GM12878 (cell line): ENCODE results near the gene PLSCR3. TPM values are rescaled to one million over a fixed set of nuclear protein-coding genes. Genes with fewer than 3 reads are reported as not detected.

Experiments
- ATAC-seq: fragments of 200-7000 bp; cut with Tn5 transposase; 3 replicates; pipeline ENCODE4 v1.9.1; 2020; ENCODE audit warnings: mild to moderate bottlenecking, moderate library complexity
- BruUV-seq: library from RNA; stranded (reverse); fragments of 400-500 nt; replicated peaks from 2 replicates; lab custom pipeline; 2021; lab: Mats Ljungman, UMichigan
- CTCF ChIA-PET: fragments of 300-600 bp; sonication (Branson Sonifier 250); formaldehyde crosslinking; extraction: SDS; loops from one replicate; lab custom pipeline; 2021; ENCODE audit warnings: inconsistent platforms; lab: Yijun Ruan, JAX
- POLR2A ChIA-PET: fragments of 350-600 bp; formaldehyde crosslinking; extraction: SDS; loops from one replicate; lab custom pipeline; 2021; ENCODE audit warnings: inconsistent platforms; lab: Charles Lee
- RAD21 ChIA-PET: fragments of 300-600 bp; sonication (Branson Sonifier 250); formaldehyde crosslinking; loops from one replicate; lab custom pipeline; 2023; ENCODE audit warnings: antibody characterized with exemption; ENCODE audit not compliant: unreplicated experiment; lab: Charles Lee
- SMC1A ChIA-PET: fragments of 300-600 bp; sonication (Branson Sonifier 250); formaldehyde crosslinking; loops from one replicate; lab custom pipeline; 2023; ENCODE audit not compliant: unreplicated experiment, uncharacterized antibody; lab: Charles Lee
- DNase-seq: peaks from one replicate; pipeline ENCODE4 v3.0.0-alpha.2; 2011; ENCODE audit warnings: low read depth, low spot score
- FAIRE-seq: peaks from 3 replicates; lab custom pipeline; 2011; peaks lifted over from hg19 to GRCh38; lab: Jason Lieb, UNC
- H2AFZ ChIP-seq: 2 replicates; pipeline ENCODE4 v1.6.0; 2011; ENCODE audit warnings: low read depth, low read length, control low read depth; ENCODE audit not compliant: control insufficient read depth
- H3K27ac ChIP-seq: 2 replicates; pipeline ENCODE4 v1.5.1; 2011; ENCODE audit warnings: control low read depth; ENCODE audit not compliant: control insufficient read depth, insufficient read depth
- H3K27me3 ChIP-seq, 2 experiments: replicated peaks in 1 of 2; 2 replicates each; pipeline versions ENCODE4 v1.6.0 to v1.6.1; 2011; ENCODE audit warnings: low read length in 1 of 2; ENCODE audit not compliant: control insufficient read depth in 2 of 2, insufficient read depth in 2 of 2
- H3K36me3 ChIP-seq, 2 experiments: 2 replicates each; pipeline ENCODE4 v1.5.1; 2011; ENCODE audit warnings: low read length in 1 of 2; ENCODE audit not compliant: control insufficient read depth in 2 of 2, insufficient read depth in 2 of 2
- H3K4me1 ChIP-seq: 2 replicates; pipeline ENCODE4 v1.6.1; 2011; ENCODE audit warnings: mild to moderate bottlenecking, low read length, moderate library complexity, mixed read lengths; ENCODE audit not compliant: control insufficient read depth, insufficient read depth
- H3K4me2 ChIP-seq: 2 replicates; pipeline ENCODE4 v1.6.0; 2011; ENCODE audit warnings: control low read depth; ENCODE audit not compliant: control insufficient read depth, insufficient read depth
- H3K4me3 ChIP-seq: fragments of 200-600 bp; sonication (generic); 2 replicates; pipeline ENCODE4 v1.5.1; 2016
- H3K79me2 ChIP-seq: 2 replicates; pipeline ENCODE4 v1.6.0; 2011; ENCODE audit warnings: low read length; ENCODE audit not compliant: control insufficient read depth, insufficient read depth
- H3K9ac ChIP-seq: 2 replicates; pipeline ENCODE4 v1.8.0; 2011; ENCODE audit warnings: low read length, control low read depth, mixed read lengths; ENCODE audit not compliant: control insufficient read depth, insufficient read depth
- H3K9me3 ChIP-seq: replicated peaks from 3 replicates; pipeline ENCODE4 v1.5.1; 2011; ENCODE audit warnings: mild to moderate bottlenecking, low read length; ENCODE audit not compliant: control insufficient read depth, insufficient read depth
- H4K20me1 ChIP-seq: 2 replicates; pipeline ENCODE4 v1.6.0; 2011; ENCODE audit not compliant: control insufficient read depth, insufficient read depth
- BCL3 ChIP-seq: IDR thresholded peaks from 2 replicates; pipeline ENCODE4 v1.6.1; 2011; ENCODE audit warnings: borderline replicate concordance, low read depth, mild to moderate bottlenecking, moderate library complexity, low read length; ENCODE audit not compliant: insufficient read depth, poor library complexity, severe bottlenecking
- CBFB ChIP-seq: IDR thresholded peaks from 2 replicates; pipeline ENCODE4 v1.6.1; 2016; ENCODE audit warnings: antibody characterized with exemption, low read depth
- CBX3 ChIP-seq: fragments of 200-600 bp; sonication (generic); IDR thresholded peaks from 2 replicates; pipeline ENCODE4 v1.6.1; 2016; ENCODE audit warnings: low read depth, borderline replicate concordance
- CBX5 ChIP-seq: sonication (generic); IDR thresholded peaks from 2 replicates; pipeline ENCODE4 v1.6.1; 2016; ENCODE audit warnings: low read depth, moderate library complexity, mild to moderate bottlenecking, inconsistent platforms
- CEBPB ChIP-seq, 2 experiments: fragments of 150-350 bp in 1 of 2; IDR thresholded peaks; 2 replicates each; pipeline ENCODE4 v1.6.1; 2012 to 2014; ENCODE audit warnings: low read depth in 2 of 2, low read length in 2 of 2, borderline replicate concordance in 1 of 2, inconsistent platforms in 1 of 2
- EED ChIP-seq: sonication (generic); IDR thresholded peaks from 2 replicates; pipeline ENCODE4 v1.6.1; 2016; ENCODE audit warnings: antibody characterized with exemption, low read depth
- ETV6 ChIP-seq, 2 experiments: fragments of 450-650 bp in 1 of 2; IDR thresholded peaks in 1 of 2; conservative IDR thresholded peaks in 1 of 2; 2 replicates each; pipeline ENCODE4 v1.6.1; 2014; ENCODE audit warnings: antibody characterized with exemption in 1 of 2, borderline replicate concordance in 1 of 2, low read depth in 1 of 2, mild to moderate bottlenecking in 1 of 2, moderate library complexity in 1 of 2
- FOXM1 ChIP-seq: IDR thresholded peaks from 2 replicates; pipeline ENCODE4 v1.6.1; 2012; ENCODE audit warnings: low read depth, mild to moderate bottlenecking, inconsistent platforms, low read length, moderate library complexity
- MTA3 ChIP-seq: IDR thresholded peaks from 2 replicates; pipeline ENCODE4 v1.6.1; 2012; ENCODE audit warnings: low read length, inconsistent platforms, borderline replicate concordance
- POU2F2 ChIP-seq: IDR thresholded peaks from 3 replicates; pipeline ENCODE4 v1.6.1; 2011; ENCODE audit warnings: low read depth, mild to moderate bottlenecking, low read length, borderline replicate concordance
- RCOR1 ChIP-seq: conservative IDR thresholded peaks from 2 replicates; pipeline ENCODE4 v1.6.1; 2012; ENCODE audit warnings: low read depth, low read length, improper control_type of control experiment
- SMAD1 ChIP-seq: fragments of 450-650 bp; IDR thresholded peaks from 2 replicates; pipeline ENCODE4 v1.6.1; 2018; ENCODE audit warnings: mild to moderate bottlenecking, low read depth; ENCODE audit not compliant: partially characterized antibody
- SUPT20H ChIP-seq: IDR thresholded peaks from 2 replicates; pipeline ENCODE4 v1.6.1; 2011; ENCODE audit warnings: low read depth, mild to moderate bottlenecking, low read length, moderate library complexity, borderline replicate concordance; ENCODE audit not compliant: control insufficient read depth
- TAF1 ChIP-seq: IDR thresholded peaks from 2 replicates; pipeline ENCODE4 v1.6.1; 2011; ENCODE audit warnings: mild to moderate bottlenecking, low read depth, low read length, borderline replicate concordance
- TARDBP ChIP-seq: IDR thresholded peaks from 2 replicates; pipeline ENCODE4 v1.6.1; 2016; ENCODE audit warnings: borderline replicate concordance
- WGBS: methylation state at CpG from one replicate; pipeline ENCODE4 v1.1.6; 2016; ENCODE audit warnings: low lambda C conversion rate; ENCODE audit not compliant: insufficient replicate concordance, insufficient coverage; ENCODE audit errors: missing lambda C conversion rate; 5-methylcytosine and 5-hydroxymethylcytosine counted together
- in situ Hi-C: fragments of 300-500 bp; cut with MboI; formaldehyde crosslinking; loops from 9 replicates; pipeline ENCODE4 v1.14.3; 2018; ENCODE audit warnings: mixed read lengths
- intact Hi-C: fragments of 100-400 bp; cut with micrococcal nuclease; formaldehyde crosslinking; loops from one replicate; pipeline ENCODE4 v1.14.2; 2022; ENCODE audit not compliant: unreplicated experiment
- polyA plus RNA-seq, 11 experiments: library from polyadenylated mRNA; depleted of rRNA in 4 of 11; unstranded in 6 of 11; stranded (reverse) in 5 of 11; fragments of >200 nt; fragmentation: Nextera tagmentation in 4 of 11; fragmentation: Illumina TruSeq in 1 of 11; extraction: Ambion mirVana in 4 of 11; extraction: Trizol in 1 of 11; gene quantifications; 1 replicate in 1 of 11; 2 replicates in 10 of 11; pipeline versions ENCODE4 v1.2.1 to v1.2.3, GENCODE V29; 2011 to 2016; ENCODE audit warnings: inconsistent platforms in 2 of 11, missing spikeins in 2 of 11, low read depth in 1 of 11
- total RNA-seq, 4 experiments: library from RNA; depleted of rRNA in 3 of 4; stranded (reverse); fragments of >200 nt in 3 of 4; fragmentation: Illumina TruSeq in 1 of 4; extraction: Trizol in 1 of 4; gene quantifications; 2 replicates each; pipeline versions ENCODE4 v1.2.1 to v1.2.3, GENCODE V29; 2013 to 2021

The PLSCR3 gene
- total and polyA plus RNA-seq, 10 of the 15 experiments (the other 5 are each of a cell fraction or from before 2014, with no cell fraction given), result 9.9 to 51.4 (median 43.4) TPM

DNA sequence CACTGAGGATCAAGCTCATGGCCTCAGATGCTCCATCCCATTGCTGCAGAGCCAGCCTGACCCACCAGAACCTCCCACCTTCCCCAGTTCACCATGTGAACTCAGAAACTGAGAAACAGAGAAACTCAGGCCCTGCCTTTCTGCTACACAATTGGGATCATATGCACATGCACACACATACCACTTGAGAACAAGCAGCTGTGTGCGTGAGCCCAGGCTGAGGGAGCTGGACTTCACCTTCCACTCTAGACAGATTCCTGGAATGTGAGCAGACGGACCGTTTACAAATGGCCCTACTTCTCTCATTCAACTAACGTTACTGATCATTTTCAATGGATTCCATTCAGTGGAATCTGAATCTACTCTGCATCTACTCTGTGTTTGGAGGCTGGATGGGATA lies 29.4 kb upstream of the PLSCR3 start:
- Histone ChIP-seq H3K27me3 (no peaks in the 10 kb centered on the region; a peak in 1 of 4 replicates), H2AFZ (no peak overlapping the region), H3K4me2 (no peak overlapping the region), H3K79me2 (no peaks in the 10 kb centered on the region), H3K4me3 (no peak overlapping the region), H3K4me1 (no peaks in the 10 kb centered on the region), H3K27ac (no peak overlapping the region), H4K20me1 (no peaks in the 10 kb centered on the region), H3K9ac (no peak overlapping the region), H3K36me3 (no peaks in the 10 kb centered on the region), H3K9me3 (no peaks in the 10 kb centered on the region)
- FAIRE-seq, result no peak
- in situ Hi-C loops (no loop called here), intact Hi-C loops (no loop called here)
- DNase-seq, result no peak
- CTCF ChIA-PET, result interaction anchor here (1.3 kb wide), 1 partner anchor 91 kb away, joined by 4 read pairs; no protein-coding TSS in a partner anchor
- RAD21 ChIA-PET, result no interaction called here
- SMC1A ChIA-PET, result interaction anchor here (1.2 kb wide), 1 partner anchor 67 kb away, joined by 3 read pairs; no protein-coding TSS in a partner anchor
- no peak for ATAC-seq
- no peak for TF ChIP-seq BCL3
- no peak for TF ChIP-seq MTA3
- no peak for TF ChIP-seq CBFB
- no peak for TF ChIP-seq SMAD1
- TF ChIP-seq TARDBP, result no peak
- no peak for TF ChIP-seq TAF1
- TF ChIP-seq FOXM1, result no peak
- no peak for TF ChIP-seq CBX5
- no peak for TF ChIP-seq RCOR1
- TF ChIP-seq ETV6 (conservative IDR thresholded peaks at IDR 0.05 in 1 of 2, IDR thresholded peaks at IDR 0.05 in 1 of 2; ENCODE audit: borderline replicate concordance in 1 of 2, low read depth in 1 of 2), result no peak
- TF ChIP-seq EED, result no peak
- TF ChIP-seq POU2F2, result no peak
- TF ChIP-seq CEBPB (IDR thresholded peaks at IDR 0.05; ENCODE audit: borderline replicate concordance in 1 of 2, low read depth in 2 of 2, low read length in 2 of 2), result no peak
- TF ChIP-seq SUPT20H, result no peak
- no peak for TF ChIP-seq CBX3
- WGBS, result 69% methylated on average over 4 of the region's 4 CpGs
- no TSS peak for BruUV-seq
- POLR2A ChIA-PET, result interaction anchor here (0.8 kb wide), 1 partner anchor 11 kb away, joined by 3 read pairs; the partner anchor contains the start of gene TMEM102
